ENCODE results near the gene EDN2.

Gene EDN2

GRCh38 chr1:41479000-41479807, 5.3 kb downstream of the EDN2 start:
- no peak overlapping the region for H3K9ac ChIP-seq (ENCODE audit: low read length)
- H3F3A ChIP-seq (ENCODE audit: insufficient read depth) = no peaks in the 10 kb centered on the region
- no peaks in the 10 kb centered on the region for H4K20me1 ChIP-seq (ENCODE audit: low read depth, low read length)
- H2AFZ ChIP-seq (ENCODE audit: low read depth, low read length, severe bottlenecking) = no peak overlapping the region
- TF ChIP-seq EZH2phosphoT487 (conservative IDR thresholded peaks at IDR 0.05; ENCODE audit: low read length) = no peak
- TF ChIP-seq, protein P1, sequence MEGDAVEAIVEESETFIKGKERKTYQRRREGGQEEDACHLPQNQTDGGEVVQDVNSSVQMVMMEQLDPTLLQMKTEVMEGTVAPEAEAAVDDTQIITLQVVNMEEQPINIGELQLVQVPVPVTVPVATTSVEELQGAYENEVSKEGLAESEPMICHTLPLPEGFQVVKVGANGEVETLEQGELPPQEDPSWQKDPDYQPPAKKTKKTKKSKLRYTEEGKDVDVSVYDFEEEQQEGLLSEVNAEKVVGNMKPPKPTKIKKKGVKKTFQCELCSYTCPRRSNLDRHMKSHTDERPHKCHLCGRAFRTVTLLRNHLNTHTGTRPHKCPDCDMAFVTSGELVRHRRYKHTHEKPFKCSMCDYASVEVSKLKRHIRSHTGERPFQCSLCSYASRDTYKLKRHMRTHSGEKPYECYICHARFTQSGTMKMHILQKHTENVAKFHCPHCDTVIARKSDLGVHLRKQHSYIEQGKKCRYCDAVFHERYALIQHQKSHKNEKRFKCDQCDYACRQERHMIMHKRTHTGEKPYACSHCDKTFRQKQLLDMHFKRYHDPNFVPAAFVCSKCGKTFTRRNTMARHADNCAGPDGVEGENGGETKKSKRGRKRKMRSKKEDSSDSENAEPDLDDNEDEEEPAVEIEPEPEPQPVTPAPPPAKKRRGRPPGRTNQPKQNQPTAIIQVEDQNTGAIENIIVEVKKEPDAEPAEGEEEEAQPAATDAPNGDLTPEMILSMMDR (IDR thresholded peaks at IDR 0.05; ENCODE audit: insufficient read depth, low read length, poor library complexity, severe bottlenecking) = no peak
- H3K27ac ChIP-seq (ENCODE audit: low read depth, low read length) = no peak overlapping the region
- H3K4me2 ChIP-seq (ENCODE audit: low read depth, low read length, poor library complexity, severe bottlenecking) = no peak overlapping the region
- no peak overlapping the region for H3K4me3 ChIP-seq (ENCODE audit: insufficient read depth, low read length, poor library complexity, severe bottlenecking)
- H3K9me2 ChIP-seq (replicated peaks; ENCODE audit: insufficient read depth, low read length) = no peaks in the 10 kb centered on the region
- no peaks in the 10 kb centered on the region for H3K36me3 ChIP-seq (ENCODE audit: low read length)
- no peaks in the 10 kb centered on the region for H3K27me3 ChIP-seq (ENCODE audit: low read length)
- no peaks in the 10 kb centered on the region for H3K79me2 ChIP-seq (ENCODE audit: insufficient read depth, low read length)
- H3K9me3 ChIP-seq (ENCODE audit: insufficient read depth, low read length) = no peaks in the 10 kb centered on the region

DNA sequence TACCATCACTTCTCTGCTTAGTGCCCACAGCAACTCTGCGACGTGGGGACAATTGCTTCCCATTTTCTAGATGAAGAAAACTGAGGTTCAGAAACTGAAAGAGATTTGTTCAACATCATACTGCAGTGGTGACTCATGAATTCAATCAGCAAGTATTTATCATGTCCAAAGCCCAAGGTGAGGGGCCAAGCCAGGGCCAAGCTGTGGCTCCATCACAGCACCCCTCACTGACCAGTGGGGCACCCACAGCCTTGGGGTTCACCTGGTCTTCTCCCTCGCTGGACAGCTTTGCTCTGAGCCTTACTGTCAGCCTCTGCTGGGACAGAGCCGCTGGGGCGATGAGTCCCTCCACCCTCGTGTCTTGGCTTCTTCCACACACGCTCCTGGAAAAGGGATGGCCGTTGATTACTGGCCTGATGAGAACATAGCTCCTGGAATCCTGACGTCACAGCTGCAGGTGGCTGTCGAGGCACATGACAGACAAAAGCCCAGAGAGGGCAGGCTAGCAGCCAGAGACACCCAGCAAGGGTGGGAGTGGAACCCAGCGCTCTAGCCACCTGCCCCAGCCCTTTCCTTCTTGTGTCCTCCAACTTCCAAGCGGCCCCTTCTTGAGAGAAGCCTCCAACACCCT, 6.2 kb downstream of the EDN2 start:
- no peaks in the 10 kb centered on the region for H3K9me2 ChIP-seq (replicated peaks; ENCODE audit: insufficient read depth, low read length)
- H3K36me3 ChIP-seq (ENCODE audit: low read length) = no peaks in the 10 kb centered on the region
- no peak overlapping the region for H2AFZ ChIP-seq (ENCODE audit: low read depth, low read length, severe bottlenecking)
- no peak overlapping the region for H3K4me3 ChIP-seq (ENCODE audit: insufficient read depth, low read length, poor library complexity, severe bottlenecking)
- H3K27me3 ChIP-seq (ENCODE audit: low read length) = no peaks in the 10 kb centered on the region
- no peak overlapping the region for H3K9ac ChIP-seq (ENCODE audit: low read length)
- H3K9me3 ChIP-seq (ENCODE audit: insufficient read depth, low read length) = no peaks in the 10 kb centered on the region
- no peak for TF ChIP-seq EZH2phosphoT487 (conservative IDR thresholded peaks at IDR 0.05; ENCODE audit: low read length)
- TF ChIP-seq, protein P1 (IDR thresholded peaks at IDR 0.05; ENCODE audit: insufficient read depth, low read length, poor library complexity, severe bottlenecking) = no peak
- no peaks in the 10 kb centered on the region for H3F3A ChIP-seq (ENCODE audit: insufficient read depth)
- no peaks in the 10 kb centered on the region for H4K20me1 ChIP-seq (ENCODE audit: low read depth, low read length)
- H3K27ac ChIP-seq (ENCODE audit: low read depth, low read length) = no peak overlapping the region
- H3K4me2 ChIP-seq (ENCODE audit: low read depth, low read length, poor library complexity, severe bottlenecking) = no peak overlapping the region
- no peaks in the 10 kb centered on the region for H3K79me2 ChIP-seq (ENCODE audit: insufficient read depth, low read length)

- Histone ChIP-seq H3F3A (ENCODE audit: insufficient read depth) (no peaks in the 10 kb centered on the region), H3K36me3 (ENCODE audit: low read length) (no peaks in the 10 kb centered on the region), H3K27ac (ENCODE audit: low read depth, low read length) (no peak overlapping the region), H2AFZ (ENCODE audit: low read depth, low read length, severe bottlenecking) (no peak overlapping the region), H3K79me2 (ENCODE audit: insufficient read depth, low read length) (no peaks in the 10 kb centered on the region), H3K9ac (ENCODE audit: low read length) (no peak overlapping the region), H3K9me2 (replicated peaks; ENCODE audit: insufficient read depth, low read length) (no peaks in the 10 kb centered on the region), H3K4me2 (ENCODE audit: low read depth, low read length, poor library complexity, severe bottlenecking) (no peak overlapping the region), H4K20me1 (ENCODE audit: low read depth, low read length) (no peaks in the 10 kb centered on the region), H3K9me3 (ENCODE audit: insufficient read depth, low read length) (no peaks in the 10 kb centered on the region), H3K4me3 (ENCODE audit: insufficient read depth, low read length, poor library complexity, severe bottlenecking) (no peak overlapping the region), H3K27me3 (ENCODE audit: low read length) (no peaks in the 10 kb centered on the region)
- TF ChIP-seq, protein P1 (IDR thresholded peaks at IDR 0.05; ENCODE audit: insufficient read depth, low read length, poor library complexity, severe bottlenecking) = no peak
- no peak for TF ChIP-seq EZH2phosphoT487 (conservative IDR thresholded peaks at IDR 0.05; ENCODE audit: low read length)
These were observed 7.6 kb downstream of the EDN2 start for GRCh38 chr1:41476807-41477361.
